Measurements from ENCODE around the gene GSG1. TPM values are rescaled to one million over a fixed set of nuclear protein-coding genes. Genes with fewer than 3 reads are reported as not detected.
A peak's percentile ranks its signal among the peaks of the same experiment; 100 is the strongest.

GSG1 gene
- total RNA-seq, 2 donors from 2014 or later = not detected

GRCh38 chr12:13044906-13045299 is 58.6 kb downstream of the GSG1 start:
- Histone ChIP-seq H3K4me1 (peaks cover 6% of the 10 kb centered on the region), H3K27ac (no peak overlapping the region), H3K9me3 (no peaks in the 10 kb centered on the region), H3K9ac (ENCODE audit: low read depth in 2 of 2, low read length in 2 of 2) (peak overlapping the region in 1 of 2 donors; percentile 77), H3K36me3 (no peaks in the 10 kb centered on the region), H3K27me3 (peaks cover 36% of the 10 kb centered on the region), H3K4me3 (peak overlapping the region; percentile 80)
- intact Hi-C loops (cut with DNase I) = loop anchor here (5.0 kb wide), 1 partner anchor 43 kb away; the partner anchor contains the start of gene HEBP1
- no peak for TF ChIP-seq CTCF (IDR thresholded peaks at IDR 0.05)
- DNase-seq = no peak

DNA sequence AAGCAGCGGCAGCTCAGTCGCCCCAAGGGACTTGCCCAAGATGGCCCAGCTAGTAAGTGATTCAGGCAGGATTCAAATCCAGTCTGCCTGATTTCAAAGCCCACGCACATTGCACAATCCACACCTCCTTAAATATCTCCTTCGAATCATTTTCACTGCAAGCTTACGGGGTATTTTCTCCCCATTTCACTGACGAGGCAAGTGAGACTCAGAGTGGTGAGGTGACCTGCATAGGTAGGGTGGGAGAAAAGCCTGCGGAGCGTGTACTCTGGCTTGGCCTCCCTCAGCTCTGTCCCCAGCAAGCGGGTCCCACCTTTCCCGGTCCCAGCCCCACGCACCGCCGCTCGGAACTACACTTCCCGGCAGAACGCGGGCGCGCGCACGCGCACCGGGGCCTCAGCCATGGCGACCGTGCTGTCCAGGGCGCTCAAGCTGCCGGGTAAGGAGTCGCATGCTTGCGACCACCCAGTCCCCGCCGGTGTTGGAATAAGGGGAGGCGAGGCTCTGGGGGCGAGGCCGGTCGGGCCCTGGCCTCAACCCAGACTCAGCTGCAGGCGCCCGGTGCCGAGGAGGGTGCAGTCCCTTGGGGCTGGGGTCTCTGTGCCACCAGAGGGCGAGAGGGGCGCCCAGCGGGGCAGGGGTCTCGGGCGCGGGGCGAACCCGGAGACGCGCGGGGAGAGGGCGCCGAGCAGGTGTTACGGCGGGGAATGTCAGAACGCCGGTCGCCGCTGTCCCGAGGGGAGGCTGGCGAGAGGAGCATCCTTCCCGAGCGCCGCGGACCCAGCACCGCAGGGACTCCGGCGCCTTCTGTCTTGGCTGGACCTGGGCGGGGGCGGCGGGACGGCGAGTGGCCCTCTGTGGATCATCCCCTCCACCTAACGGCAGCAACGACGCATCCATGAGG is 59.2 kb downstream of the GSG1 start, which contains the start of gene FAM234B:
Gene FAM234B, plus strand, starts transcription at position 380 of the 904 bp plus-strand sequence. Its CDS starts 23 bp downstream, at position 403.
- intact Hi-C loops (cut with DNase I) = loop anchor here (5.0 kb wide), 1 partner anchor 42 kb away; the partner anchor contains the start of gene HEBP1
- no peaks in the 10 kb centered on the region for H3K9me3 ChIP-seq
- H3K9ac ChIP-seq (ENCODE audit: low read depth in 2 of 2, low read length in 2 of 2) = peak within 1 kb of the TSS; percentile 55 to 77
- H3K4me1 ChIP-seq = peaks cover 8% of the 10 kb centered on the region
- H3K27me3 ChIP-seq = peaks cover 30% of the 10 kb centered on the region
- DNase-seq = peak; percentile 74
- peak within 1 kb of the TSS; percentile 80 for H3K4me3 ChIP-seq
- H3K27ac ChIP-seq = no peak within 1 kb of the TSS
- no peaks in the 10 kb centered on the region for H3K36me3 ChIP-seq
- TF ChIP-seq CTCF (IDR thresholded peaks at IDR 0.05) = no peak

DNA sequence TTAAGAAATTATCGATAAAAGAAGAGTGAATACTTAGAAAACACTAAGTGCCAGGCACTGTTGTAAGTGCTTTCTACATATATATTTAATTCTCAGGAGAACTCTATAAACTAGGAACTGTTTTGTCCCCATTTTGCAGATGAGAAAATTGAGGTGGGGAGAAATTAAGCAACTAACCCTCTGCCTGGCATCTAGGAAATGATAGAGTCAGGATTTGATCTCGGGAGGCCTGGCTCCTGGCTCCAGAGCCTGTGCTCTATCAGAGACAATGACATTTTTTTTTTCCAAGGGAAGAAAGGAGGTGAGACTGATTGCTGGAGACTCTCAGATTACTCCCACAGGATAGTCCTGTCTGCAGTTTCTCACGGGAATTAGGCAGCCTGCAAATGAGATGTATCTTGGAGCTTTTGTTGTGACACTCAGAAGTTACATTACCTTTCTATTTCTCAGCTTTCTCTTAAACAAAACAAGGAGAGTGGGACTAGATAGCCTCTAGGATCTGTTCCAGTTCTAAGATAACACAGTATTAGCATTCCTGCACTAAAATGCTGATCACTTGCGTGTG is 60.7 kb downstream of the GSG1 start:
- H3K4me1 ChIP-seq = peaks cover 8% of the 10 kb centered on the region
- H3K36me3 ChIP-seq = no peaks in the 10 kb centered on the region
- H3K9ac ChIP-seq (ENCODE audit: low read depth in 2 of 2, low read length in 2 of 2) = no peak overlapping the region
- intact Hi-C loops (cut with DNase I) = loop anchor here (5.0 kb wide), 1 partner anchor 40 kb away; the partner anchor contains the start of gene HEBP1
- H3K4me3 ChIP-seq = no peak overlapping the region
- DNase-seq = no peak
- H3K27me3 ChIP-seq = peaks cover 28% of the 10 kb centered on the region
- H3K27ac ChIP-seq = no peak overlapping the region
- no peak for TF ChIP-seq CTCF (IDR thresholded peaks at IDR 0.05)
- H3K9me3 ChIP-seq = no peaks in the 10 kb centered on the region

DNA sequence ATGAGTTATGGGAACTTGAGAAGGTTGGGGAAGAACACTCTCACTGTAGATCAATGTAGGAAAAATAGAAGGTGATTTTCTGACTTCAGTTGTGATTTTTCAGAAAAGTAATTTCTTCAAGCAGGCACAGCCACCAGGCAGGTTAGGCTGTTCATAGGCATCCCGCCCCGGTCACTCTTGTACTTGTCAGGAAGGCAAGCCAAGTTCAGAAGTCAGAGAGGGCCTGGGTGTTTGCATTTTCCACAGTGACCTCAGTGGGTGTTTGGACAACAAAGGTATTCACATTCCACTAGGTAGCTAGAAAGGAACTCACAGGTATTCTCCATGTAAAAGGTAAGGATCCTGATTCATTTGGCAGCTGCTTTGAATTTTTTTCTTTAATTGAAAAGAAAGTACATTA is 62.2 kb downstream of the GSG1 start:
- TF ChIP-seq CTCF (IDR thresholded peaks at IDR 0.05) = no peak
- Histone ChIP-seq H3K27me3 (peaks cover 32% of the 10 kb centered on the region), H3K36me3 (no peaks in the 10 kb centered on the region), H3K9me3 (no peaks in the 10 kb centered on the region), H3K27ac (no peak overlapping the region), H3K4me1 (peaks cover 8% of the 10 kb centered on the region), H3K9ac (ENCODE audit: low read depth in 2 of 2, low read length in 2 of 2) (no peak overlapping the region), H3K4me3 (no peak overlapping the region)
- no peak for DNase-seq
- intact Hi-C loops (cut with DNase I) = loop anchor here (5.0 kb wide), 1 partner anchor 39 kb away; the partner anchor contains the start of gene HEBP1

GRCh38 chr12:13039328-13039956 is 64.0 kb downstream of the GSG1 start:
- Histone ChIP-seq H3K27ac (no peak overlapping the region), H3K9me3 (no peaks in the 10 kb centered on the region), H3K9ac (ENCODE audit: low read depth in 2 of 2, low read length in 2 of 2) (peak overlapping the region in 1 of 2 donors; percentile 12), H3K4me1 (peaks cover 8% of the 10 kb centered on the region), H3K36me3 (no peaks in the 10 kb centered on the region), H3K27me3 (peaks cover 15% of the 10 kb centered on the region), H3K4me3 (no peak overlapping the region)
- DNase-seq = peak; percentile 39
- intact Hi-C loops (cut with DNase I) = no loop called here
- TF ChIP-seq CTCF (IDR thresholded peaks at IDR 0.05) = no peak

Measured in colonic mucosa (tissue), 4 donors.